SK-N-SH treated with all-trans-retinoic acid at 6 μM for 48 hours (cell line): Measurements from ENCODE around the gene BICDL1.

Experiments
- ATAC-seq: fragments of 200-7000 bp; cut with Tn5 transposase; 3 replicates; pipeline ENCODE4 v1.9.1; 2020; ENCODE audit warnings: mild to moderate bottlenecking, moderate library complexity
- ARNTL ChIP-seq: fragments of 450-650 bp; formaldehyde crosslinking; IDR thresholded peaks from 2 replicates; pipeline ENCODE4 v1.5.0; 2020; ENCODE audit warnings: low read depth, mild to moderate bottlenecking, moderate library complexity, borderline replicate concordance
- BACH2 ChIP-seq: fragments of 250-450 bp; sonication (Bioruptor Pico); IDR thresholded peaks from 2 replicates; pipeline ENCODE4 v1.9.0; 2021; ENCODE audit warnings: mild to moderate bottlenecking, borderline replicate concordance
- CREB5 ChIP-seq: fragments of 250-450 bp; sonication (Bioruptor Pico); IDR thresholded peaks from 2 replicates; pipeline ENCODE4 v1.5.1; 2020; ENCODE audit warnings: low read depth, mild to moderate bottlenecking, moderate library complexity
- CSDC2 ChIP-seq: fragments of 250-450 bp; sonication (Bioruptor Pico); IDR thresholded peaks from 2 replicates; pipeline ENCODE4 v1.5.0; 2020; ENCODE audit warnings: mild to moderate bottlenecking, moderate library complexity
- CSRNP3 ChIP-seq: fragments of 250-450 bp; sonication (Bioruptor Pico); IDR thresholded peaks from 2 replicates; pipeline ENCODE4 v1.5.1; 2021; ENCODE audit warnings: mild to moderate bottlenecking, moderate library complexity
- ESRRG ChIP-seq: fragments of 250-450 bp; sonication (Bioruptor Pico); IDR thresholded peaks from 2 replicates; pipeline ENCODE4 v1.6.1; 2021; ENCODE audit warnings: mild to moderate bottlenecking
- GLIS3 ChIP-seq: fragments of 250-450 bp; sonication (Bioruptor Pico); IDR thresholded peaks from 2 replicates; pipeline ENCODE4 v1.5.0; 2020; ENCODE audit warnings: mild to moderate bottlenecking, moderate library complexity
- ISL1 ChIP-seq: fragments of 250-450 bp; sonication (Bioruptor Pico); IDR thresholded peaks from 2 replicates; pipeline ENCODE4 v2.1.2; 2022; ENCODE audit warnings: mild to moderate bottlenecking, moderate library complexity
- OSR1 ChIP-seq: fragments of 250-450 bp; sonication (Bioruptor Pico); IDR thresholded peaks from 2 replicates; pipeline ENCODE4 v1.8.0; 2022; ENCODE audit warnings: moderate library complexity, mild to moderate bottlenecking, inconsistent platforms
- PATZ1 ChIP-seq: fragments of 250-450 bp; sonication (Bioruptor Pico); IDR thresholded peaks from 2 replicates; pipeline ENCODE4 v1.8.0; 2020; ENCODE audit warnings: mild to moderate bottlenecking, moderate library complexity, borderline replicate concordance
- POU6F1 ChIP-seq: fragments of 250-450 bp; sonication (Bioruptor Pico); IDR thresholded peaks from 2 replicates; pipeline ENCODE4 v1.8.0; 2021; ENCODE audit warnings: low read depth, mild to moderate bottlenecking, moderate library complexity, borderline replicate concordance
- PPARA ChIP-seq: fragments of 250-450 bp; sonication (Bioruptor Pico); IDR thresholded peaks from 2 replicates; pipeline ENCODE4 v1.5.0; 2020; ENCODE audit warnings: mild to moderate bottlenecking, borderline replicate concordance
- TCF4 ChIP-seq: fragments of 250-450 bp; sonication (Bioruptor Pico); IDR thresholded peaks from 2 replicates; pipeline ENCODE4 v1.8.0; 2021; ENCODE audit warnings: mild to moderate bottlenecking, moderate library complexity, borderline replicate concordance
- TOX ChIP-seq: fragments of 250-450 bp; sonication (Bioruptor Pico); IDR thresholded peaks from 2 replicates; pipeline ENCODE4 v1.8.0; 2021; ENCODE audit warnings: mild to moderate bottlenecking, moderate library complexity, borderline replicate concordance
- TSHZ2 ChIP-seq: fragments of 250-450 bp; sonication (Bioruptor Pico); IDR thresholded peaks from 2 replicates; pipeline ENCODE4 v1.5.0; 2020; ENCODE audit warnings: mild to moderate bottlenecking, moderate library complexity
- ZC3H10 ChIP-seq: fragments of 250-450 bp; sonication (Bioruptor Pico); IDR thresholded peaks from 2 replicates; pipeline ENCODE4 v1.5.1; 2021; ENCODE audit warnings: mild to moderate bottlenecking, moderate library complexity
- ZFP3 ChIP-seq: fragments of 250-450 bp; sonication (Bioruptor Pico); IDR thresholded peaks from 2 replicates; pipeline ENCODE4 v1.5.0; 2020; ENCODE audit warnings: mild to moderate bottlenecking, moderate library complexity
- ZNF565 ChIP-seq: fragments of 450-650 bp; formaldehyde crosslinking; conservative IDR thresholded peaks from 2 replicates; pipeline ENCODE4 v1.5.0; 2020; ENCODE audit warnings: low read depth, mild to moderate bottlenecking, moderate library complexity
- ZNF70 ChIP-seq: fragments of 450-650 bp; formaldehyde crosslinking; IDR thresholded peaks from 2 replicates; pipeline ENCODE4 v1.5.0; 2020; ENCODE audit warnings: mild to moderate bottlenecking, moderate library complexity
- ZNF8 ChIP-seq: fragments of 450-650 bp; formaldehyde crosslinking; IDR thresholded peaks from 2 replicates; pipeline ENCODE4 v1.5.0; 2020; ENCODE audit warnings: mild to moderate bottlenecking, moderate library complexity

BICDL1 gene

GRCh38 chr12:119949594-119949993 is 39.4 kb upstream of the BICDL1 start:
- no peak for ATAC-seq
- TF ChIP-seq POU6F1 (CRISPR knock-in tag) (no peak), TSHZ2 (CRISPR knock-in tag) (no peak), ISL1 (no peak), TCF4 (CRISPR knock-in tag) (no peak), ZNF565 (CRISPR knock-in tag) (no peak)

GRCh38 chr12:119956047-119956446 is 33.0 kb upstream of the BICDL1 start:
- ATAC-seq, result no peak
- TF ChIP-seq TOX (CRISPR knock-in tag) (no peak), BACH2 (CRISPR knock-in tag) (no peak), PATZ1 (CRISPR knock-in tag) (no peak), ZFP3 (CRISPR knock-in tag) (no peak), ZNF8 (CRISPR knock-in tag) (no peak), GLIS3 (CRISPR knock-in tag) (no peak), ZC3H10 (no peak)

- no peak for ATAC-seq
- no peak for TF ChIP-seq ZC3H10
- no peak for TF ChIP-seq ZFP3 (CRISPR knock-in tag)
- no peak for TF ChIP-seq ZNF70
- TF ChIP-seq TCF4 (CRISPR knock-in tag), result no peak
- TF ChIP-seq ZNF565 (CRISPR knock-in tag), result no peak
- no peak for TF ChIP-seq CSDC2 (CRISPR knock-in tag)
- no peak for TF ChIP-seq PPARA (CRISPR knock-in tag)
- no peak for TF ChIP-seq BACH2 (CRISPR knock-in tag)
These were observed 31.9 kb upstream of the BICDL1 start for GRCh38 chr12:119957135-119957534.

GRCh38 chr12:119959435-119959834 is 29.6 kb upstream of the BICDL1 start:
- ATAC-seq, result no peak
- TF ChIP-seq BACH2 (CRISPR knock-in tag) (no peak), ARNTL (no peak), CSDC2 (CRISPR knock-in tag) (no peak), PPARA (CRISPR knock-in tag) (no peak), ESRRG (no peak), GLIS3 (CRISPR knock-in tag) (no peak), TSHZ2 (CRISPR knock-in tag) (no peak), ZNF70 (no peak), CREB5 (CRISPR knock-in tag) (no peak), ZNF8 (CRISPR knock-in tag) (no peak), OSR1 (CRISPR knock-in tag) (no peak), TOX (CRISPR knock-in tag) (no peak), CSRNP3 (CRISPR knock-in tag) (no peak), ISL1 (no peak), PATZ1 (CRISPR knock-in tag) (no peak)
